HUES48 (cell line): ENCODE data around the gene ULBP3.
"Not testable (repeated sequence)": the region's sequence is repeated elsewhere in the genome, so short reads cannot be mapped to it uniquely, and the experiment has no call there.

Experiments used
- H3K27ac ChIP-seq: one replicate; pipeline ENCODE4 v1.7.0; 2013; ENCODE audit warnings: low read depth, low read length, inconsistent platforms
- H3K27me3 ChIP-seq: 2 replicates; pipeline ENCODE4 v1.6.1; 2013; ENCODE audit warnings: mild to moderate bottlenecking, low read length; ENCODE audit not compliant: control insufficient read depth, insufficient read depth
- H3K36me3 ChIP-seq: 2 replicates; pipeline ENCODE4 v1.6.1; 2013; ENCODE audit warnings: low read length; ENCODE audit not compliant: control insufficient read depth, insufficient read depth
- H3K4me1 ChIP-seq: 2 replicates; pipeline ENCODE4 v1.6.1; 2013; ENCODE audit warnings: mild to moderate bottlenecking, low read length; ENCODE audit not compliant: control insufficient read depth, insufficient read depth
- H3K4me3 ChIP-seq: 2 replicates; pipeline ENCODE4 v1.5.1; 2013; ENCODE audit warnings: mild to moderate bottlenecking, low read depth, low read length
- H3K9ac ChIP-seq: 2 replicates; pipeline ENCODE4 v1.6.1; 2013; ENCODE audit warnings: mild to moderate bottlenecking, low read depth, low read length, moderate library complexity
- H3K9me3 ChIP-seq: 2 replicates; pipeline ENCODE4 v1.6.1; 2013; ENCODE audit warnings: low read length; ENCODE audit not compliant: control insufficient read depth, insufficient read depth

The ULBP3 gene

DNA sequence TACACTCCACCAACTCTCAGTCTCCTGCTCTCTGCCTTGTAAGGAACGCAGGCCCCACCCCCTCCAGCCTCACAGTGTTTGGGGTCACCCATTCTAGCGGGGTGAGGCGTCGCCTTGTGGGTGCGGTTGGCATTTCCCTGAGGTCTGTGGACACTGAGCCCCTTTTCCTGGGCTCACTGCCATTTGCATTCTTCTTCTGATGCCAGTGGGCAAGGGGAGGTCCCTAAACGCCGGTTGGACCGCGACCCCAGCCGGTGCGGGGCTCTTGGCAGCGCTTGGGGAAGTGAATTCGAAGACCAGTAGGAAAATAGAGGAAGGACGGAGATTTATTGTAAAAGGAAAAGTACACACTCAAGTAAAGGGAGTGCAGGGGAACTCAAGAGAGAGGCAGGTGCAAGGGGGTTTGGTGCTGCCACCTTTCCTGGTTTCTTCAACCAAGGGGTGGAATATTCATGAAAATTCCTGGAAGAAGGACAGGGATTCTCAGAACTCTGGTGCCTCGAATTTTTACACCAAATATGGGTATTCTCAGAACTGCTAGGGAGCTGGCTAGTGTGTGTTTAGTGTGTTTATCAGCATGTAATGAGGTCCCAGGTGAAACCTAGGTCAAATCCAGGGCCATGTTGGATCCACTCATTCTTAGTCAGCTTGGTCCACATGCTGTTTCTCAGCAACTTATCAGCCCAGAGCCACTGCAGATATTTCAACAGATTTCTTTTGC lies 53.5 kb downstream of the ULBP3 start:
- not testable (repeated sequence) for H3K4me3 ChIP-seq
- peaks cover 87% of the 10 kb centered on the region for H3K27me3 ChIP-seq

DNA sequence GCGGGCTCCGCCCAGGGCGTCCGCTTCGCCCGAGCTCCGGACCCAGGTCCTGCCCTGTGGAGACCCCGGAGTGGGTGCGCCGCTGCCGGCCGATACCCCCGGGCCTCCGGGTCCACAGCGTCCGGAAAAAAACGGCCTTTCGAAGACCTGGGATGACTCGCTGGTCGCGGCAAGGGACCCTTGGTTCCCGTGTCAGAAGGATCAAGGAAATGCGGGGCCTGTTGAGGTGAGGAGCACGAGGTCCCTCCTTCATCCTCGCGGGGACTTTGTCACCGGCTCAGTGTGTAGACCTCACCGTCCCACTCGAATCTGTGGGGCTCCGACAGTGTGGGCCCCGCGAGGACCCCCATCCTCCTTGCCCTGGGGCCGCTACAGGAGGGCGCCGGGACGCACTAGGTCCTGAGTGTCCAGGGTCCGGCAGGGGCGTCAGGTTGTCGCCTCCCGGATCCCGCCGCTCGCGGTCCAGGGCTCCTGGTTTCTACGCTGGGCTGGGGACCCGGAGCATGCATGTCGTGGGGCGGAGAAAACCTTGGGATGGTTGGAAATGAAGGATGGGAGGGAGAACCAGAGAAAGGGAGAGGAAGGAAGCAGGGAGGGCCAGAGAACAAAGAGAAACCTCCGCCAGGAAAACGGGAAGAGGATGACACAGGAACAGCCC lies 54.2 kb downstream of the ULBP3 start:
- H3K27ac ChIP-seq, H3K9me3 ChIP-seq, H3K4me3 ChIP-seq, H3K9ac ChIP-seq, H3K4me1 ChIP-seq, H3K36me3 ChIP-seq: not testable (repeated sequence)
- H3K27me3 ChIP-seq = peaks cover 94% of the 10 kb centered on the region

More for the DNA sequence above, 53.5 kb downstream of the ULBP3 start:
- H3K27ac ChIP-seq, H3K4me1 ChIP-seq, H3K9me3 ChIP-seq, H3K9ac ChIP-seq, H3K36me3 ChIP-seq: not testable (repeated sequence)

DNA sequence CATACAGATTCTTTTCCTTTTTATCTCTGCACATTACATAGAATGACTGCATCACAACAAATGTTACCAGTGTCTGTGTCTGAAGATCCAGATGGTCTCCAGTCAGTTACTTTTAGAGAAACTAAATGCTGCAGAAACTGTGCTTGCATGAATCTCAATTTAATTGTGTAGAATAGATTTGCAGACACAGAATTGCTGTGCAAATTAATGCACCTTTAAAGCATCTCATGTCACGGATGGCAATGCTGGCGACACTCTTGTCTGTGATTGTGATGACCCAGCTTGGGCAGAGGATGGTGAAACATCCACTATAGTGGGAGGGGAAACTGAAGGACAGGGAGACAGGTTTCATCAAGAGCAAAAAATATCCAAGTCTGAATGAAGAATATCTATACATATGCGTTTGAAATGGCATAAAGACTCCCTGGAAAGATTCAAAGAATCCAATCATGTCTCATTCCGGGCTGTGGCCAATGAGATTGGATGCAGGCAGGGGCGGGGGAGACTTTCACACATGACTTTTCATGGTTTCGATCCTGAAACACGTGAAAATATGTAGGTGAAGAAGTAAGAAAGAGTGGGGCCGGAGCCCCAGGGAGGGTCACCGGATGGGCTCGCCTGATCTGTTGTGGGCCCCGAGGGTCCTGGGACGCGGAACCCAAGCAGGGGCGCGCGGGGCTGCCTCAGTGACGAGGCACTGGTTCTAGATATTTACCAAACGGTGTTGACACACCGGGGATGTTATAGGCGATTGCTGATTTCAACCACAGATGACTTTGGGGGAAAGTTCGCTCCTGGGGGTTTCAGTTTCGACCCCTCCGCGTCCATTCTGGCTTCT lies 54.9 kb downstream of the ULBP3 start:
- H3K27ac ChIP-seq, H3K36me3 ChIP-seq, H3K9me3 ChIP-seq, H3K9ac ChIP-seq, H3K4me3 ChIP-seq, H3K4me1 ChIP-seq: not testable (repeated sequence)
- H3K27me3 ChIP-seq = peaks cover 98% of the 10 kb centered on the region

DNA sequence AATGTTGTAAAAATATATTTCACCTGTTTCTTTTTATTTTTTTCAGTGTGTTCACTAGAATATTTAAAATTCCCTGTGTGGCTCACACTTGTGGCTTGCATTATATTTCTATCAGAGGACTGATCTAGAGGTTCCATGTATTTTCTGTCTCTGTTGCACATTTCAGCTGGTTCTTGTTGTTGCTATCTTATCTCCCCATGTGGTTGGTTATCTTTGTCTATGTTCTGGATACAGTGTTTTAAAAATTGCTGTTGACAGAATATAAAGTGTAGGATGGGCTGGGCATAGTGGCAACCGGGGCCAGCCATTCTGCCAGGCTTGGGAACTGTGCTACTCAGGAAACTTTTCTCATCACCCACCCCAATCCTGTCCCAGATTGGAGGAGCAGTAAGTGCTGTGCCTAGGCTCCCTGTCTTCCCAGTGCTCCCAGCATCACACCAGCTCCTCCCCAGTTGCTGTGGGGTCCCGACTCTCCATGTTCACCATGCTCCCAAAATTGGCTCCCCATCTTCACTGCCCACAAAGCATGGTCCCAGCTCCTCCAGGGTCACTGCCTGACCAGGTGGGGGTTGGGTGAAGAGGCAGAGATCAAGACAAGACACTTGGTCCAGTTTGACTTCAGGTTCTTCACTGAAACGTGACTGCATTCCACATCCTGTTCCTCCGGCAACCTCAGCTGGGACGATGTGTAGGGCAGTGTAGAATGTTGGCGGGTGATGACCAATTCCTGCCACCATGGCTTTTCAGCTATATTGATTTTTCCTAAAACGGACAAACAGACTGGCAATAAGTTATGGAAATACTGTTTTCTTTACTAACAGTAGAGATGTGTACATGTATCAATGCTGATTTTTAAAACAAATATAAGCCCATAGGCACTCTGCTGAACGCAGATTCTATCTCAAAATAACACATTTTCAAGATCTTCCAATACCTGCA lies 55.8 kb downstream of the ULBP3 start:
- H3K27me3 ChIP-seq = peaks cover 97% of the 10 kb centered on the region
- H3K27ac ChIP-seq, H3K9me3 ChIP-seq, H3K4me3 ChIP-seq, H3K36me3 ChIP-seq, H3K4me1 ChIP-seq, H3K9ac ChIP-seq: not testable (repeated sequence)
